ENCODE results near the gene PRDM15.

The PRDM15 gene

DNA sequence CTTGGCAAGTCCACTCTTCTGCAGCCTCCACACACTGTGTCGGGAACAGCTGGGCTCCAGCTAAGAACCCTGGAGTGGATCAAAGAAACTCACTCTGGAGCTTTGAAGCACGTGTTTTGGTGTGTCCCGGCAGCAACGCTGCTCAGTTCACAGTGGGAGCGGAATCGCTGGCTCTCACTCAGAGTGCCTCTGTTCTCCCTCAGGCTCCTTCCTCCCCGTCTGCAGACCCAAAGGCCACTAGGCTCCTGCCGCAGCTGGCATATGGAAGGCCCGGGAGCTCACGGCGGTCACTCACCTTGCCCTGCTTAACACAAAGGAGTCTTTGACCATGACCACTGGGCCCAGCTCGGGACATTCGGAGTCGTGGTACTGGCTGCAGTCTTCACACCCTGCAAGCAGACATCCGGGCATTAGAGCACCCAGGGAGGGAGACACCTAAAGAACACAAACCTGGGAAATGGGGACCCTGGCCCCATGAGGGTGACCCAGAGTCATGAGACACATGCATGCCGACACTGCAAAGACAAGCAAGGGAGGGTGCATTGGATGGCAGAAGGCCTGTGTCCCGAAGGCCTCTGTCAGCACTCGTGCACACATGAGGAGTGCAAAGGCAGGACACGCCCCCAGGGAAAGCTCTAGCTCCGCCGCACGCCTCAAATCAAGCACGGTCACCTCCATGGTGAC, 19.7 kb downstream of the PRDM15 start:
- no peak for DNase-seq

DNA sequence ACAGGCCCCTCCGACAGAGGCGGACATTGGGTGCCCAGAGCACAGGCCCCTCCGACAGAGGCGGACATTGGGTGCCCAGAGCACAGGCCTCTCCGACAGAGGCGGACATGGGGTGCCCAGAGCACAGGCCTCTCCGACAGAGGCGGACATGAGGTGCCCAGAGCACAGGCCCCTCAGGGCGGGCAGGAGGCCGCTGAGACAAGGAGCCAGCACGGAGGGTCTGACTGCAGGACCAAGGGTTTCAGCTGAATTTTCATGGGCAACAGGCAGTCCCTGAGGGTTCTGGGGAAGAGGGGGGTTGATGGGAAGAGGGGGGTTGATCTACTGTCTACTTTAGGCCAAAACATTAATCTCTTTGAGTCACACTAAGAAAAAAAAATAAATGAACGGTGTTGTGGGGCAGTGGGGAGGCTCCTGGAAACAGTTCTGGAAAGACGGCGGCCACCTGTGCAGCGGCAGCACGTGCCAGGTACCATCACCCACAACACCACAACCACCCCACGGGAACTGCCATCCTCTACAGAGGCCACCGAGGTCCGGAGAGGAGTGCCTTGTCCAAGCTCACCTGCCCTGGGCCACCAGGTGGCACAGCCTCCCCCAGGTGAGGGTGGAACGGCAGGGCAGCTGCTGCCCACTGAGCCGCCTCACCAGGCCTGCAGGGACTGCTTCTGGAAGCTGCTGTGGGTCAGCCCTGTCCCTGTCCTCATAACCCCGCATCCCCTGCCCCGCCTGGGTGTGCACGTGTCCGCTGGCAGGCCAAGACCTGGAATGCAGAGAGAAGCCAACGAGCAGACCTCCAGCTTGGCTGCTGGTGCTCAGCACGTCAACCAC, 20.5 kb downstream of the PRDM15 start:
- no peak for DNase-seq

DNA sequence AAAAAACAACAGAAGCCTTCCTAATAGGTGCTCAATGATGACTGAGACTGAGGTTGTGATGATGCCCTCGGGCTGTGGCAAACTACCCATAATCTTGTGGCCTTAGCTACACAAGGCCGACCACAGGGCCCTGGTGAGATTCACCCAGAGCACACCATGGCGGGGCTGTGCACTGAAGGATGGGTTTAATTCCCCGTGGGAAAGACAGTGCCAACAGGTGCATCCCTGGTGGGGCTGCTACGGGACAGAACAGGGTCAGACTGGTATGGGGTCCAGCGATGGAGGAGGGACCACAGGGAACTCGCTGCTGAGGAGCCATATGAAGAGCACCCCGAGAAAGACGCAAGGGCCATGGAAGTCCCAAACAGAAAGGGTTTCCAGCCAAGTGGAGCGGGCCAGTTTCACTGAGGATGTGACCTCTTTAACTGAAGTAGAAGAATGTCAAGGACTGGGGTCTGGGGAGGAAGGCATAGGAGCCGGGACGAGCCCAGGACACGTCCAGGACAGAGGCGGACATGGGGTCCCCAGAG, 21.3 kb downstream of the PRDM15 start:
- DNase-seq, result no peak

DNA sequence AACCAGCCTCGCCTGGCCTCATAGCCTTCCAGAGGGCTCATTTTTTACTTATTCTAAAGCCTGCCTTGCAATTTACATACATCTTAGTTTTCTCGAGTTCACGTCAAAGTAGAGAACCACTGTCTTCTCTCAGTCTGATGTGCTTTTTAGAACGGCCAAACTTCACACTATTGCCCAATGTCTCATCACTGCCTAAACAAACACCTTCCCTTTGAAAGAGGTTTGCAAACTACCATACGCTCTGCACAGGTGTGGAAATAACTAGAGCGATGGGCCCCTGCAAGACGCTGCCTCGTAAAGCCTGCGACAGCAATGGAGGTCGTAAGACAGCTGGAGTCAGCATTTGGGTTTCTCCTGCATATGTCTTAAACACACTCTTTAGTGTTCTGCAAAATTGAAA, 22.6 kb downstream of the PRDM15 start:
- DNase-seq, result no peak

DNA sequence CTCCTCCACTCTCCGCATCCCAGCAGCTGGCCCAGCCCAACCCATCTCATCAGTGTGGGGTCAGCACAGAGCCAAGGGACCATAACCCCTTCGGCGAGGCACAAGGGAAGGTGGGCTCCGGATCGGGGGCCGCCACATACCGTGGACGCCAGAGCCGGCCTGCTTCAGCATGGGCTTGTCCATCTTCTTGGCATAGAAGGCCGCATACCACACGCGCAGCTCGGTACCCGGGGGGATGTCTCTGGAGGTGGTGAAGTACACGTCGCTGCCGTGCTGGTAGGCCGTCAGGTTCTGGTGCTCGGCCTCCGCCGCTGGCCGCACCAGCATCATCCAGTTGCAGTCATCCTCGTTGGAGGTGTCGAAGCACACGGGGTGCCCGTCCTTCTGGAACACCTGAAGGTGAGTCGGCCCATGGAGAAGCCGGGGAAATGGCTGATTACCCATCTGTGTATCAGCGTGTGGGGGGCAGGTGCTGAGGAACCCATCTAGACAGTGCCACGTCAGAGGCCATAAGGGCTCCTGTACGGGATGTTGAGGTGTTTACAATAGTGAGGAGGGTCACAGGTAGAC, 24.6 kb downstream of the PRDM15 start:
- DNase-seq, result no peak

DNA sequence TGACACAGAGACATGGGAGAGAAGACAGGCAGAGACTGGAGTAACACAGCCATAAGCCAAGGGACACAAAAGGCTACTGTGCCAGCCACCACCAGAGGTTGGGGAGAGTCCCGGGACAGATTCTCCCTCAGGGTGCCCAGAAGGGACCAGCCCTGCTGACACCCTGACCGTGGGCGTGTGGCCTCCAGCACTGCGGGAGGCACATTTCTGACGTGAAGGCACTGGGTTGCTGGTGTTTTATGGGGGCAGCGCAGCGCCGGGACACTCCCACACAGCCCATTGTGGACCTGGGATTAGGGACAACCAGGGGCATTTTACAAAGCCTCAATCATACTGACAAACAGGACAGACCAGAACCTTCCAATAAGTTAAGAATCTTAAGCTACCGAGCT, 26.2 kb downstream of the PRDM15 start:
- no peak for DNase-seq

DNA sequence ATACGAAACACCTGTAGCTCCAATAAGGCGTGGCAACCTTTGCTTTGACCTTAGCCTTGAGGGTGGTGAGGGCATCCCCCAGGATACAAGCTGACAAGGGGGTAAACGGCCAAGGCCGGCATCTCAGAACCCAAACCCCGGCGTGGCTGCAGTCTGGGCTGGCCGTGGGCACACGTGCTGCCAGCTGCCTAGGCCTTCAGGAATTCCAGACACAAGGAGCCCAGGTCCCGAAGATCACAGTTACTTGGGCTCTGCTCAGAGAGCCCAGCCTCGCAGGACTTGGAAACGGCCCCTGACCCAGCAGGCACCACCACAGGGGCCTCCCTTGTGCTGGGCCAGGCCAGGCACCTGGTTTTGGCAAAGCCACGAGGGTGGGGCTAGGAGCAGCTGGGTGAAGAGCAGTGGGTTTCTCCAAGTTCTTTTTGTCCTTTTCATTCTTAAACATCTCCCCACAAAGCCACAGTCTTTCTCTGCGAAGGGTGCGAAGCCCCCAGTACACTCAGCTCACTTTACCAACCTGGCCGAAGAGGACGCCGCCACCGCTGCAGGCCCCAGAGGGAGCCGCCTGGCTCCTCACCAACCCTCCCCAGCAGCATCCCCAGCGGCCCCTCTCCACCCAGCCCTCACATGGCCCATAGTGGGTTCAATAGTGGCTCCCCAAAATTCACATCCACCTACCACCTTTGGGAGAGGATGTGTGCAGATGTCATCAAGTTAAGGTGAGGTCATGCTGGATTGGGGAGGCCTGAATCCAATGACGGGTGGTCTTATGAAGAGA, 26.8 kb downstream of the PRDM15 start:
- no peak for DNase-seq

DNA sequence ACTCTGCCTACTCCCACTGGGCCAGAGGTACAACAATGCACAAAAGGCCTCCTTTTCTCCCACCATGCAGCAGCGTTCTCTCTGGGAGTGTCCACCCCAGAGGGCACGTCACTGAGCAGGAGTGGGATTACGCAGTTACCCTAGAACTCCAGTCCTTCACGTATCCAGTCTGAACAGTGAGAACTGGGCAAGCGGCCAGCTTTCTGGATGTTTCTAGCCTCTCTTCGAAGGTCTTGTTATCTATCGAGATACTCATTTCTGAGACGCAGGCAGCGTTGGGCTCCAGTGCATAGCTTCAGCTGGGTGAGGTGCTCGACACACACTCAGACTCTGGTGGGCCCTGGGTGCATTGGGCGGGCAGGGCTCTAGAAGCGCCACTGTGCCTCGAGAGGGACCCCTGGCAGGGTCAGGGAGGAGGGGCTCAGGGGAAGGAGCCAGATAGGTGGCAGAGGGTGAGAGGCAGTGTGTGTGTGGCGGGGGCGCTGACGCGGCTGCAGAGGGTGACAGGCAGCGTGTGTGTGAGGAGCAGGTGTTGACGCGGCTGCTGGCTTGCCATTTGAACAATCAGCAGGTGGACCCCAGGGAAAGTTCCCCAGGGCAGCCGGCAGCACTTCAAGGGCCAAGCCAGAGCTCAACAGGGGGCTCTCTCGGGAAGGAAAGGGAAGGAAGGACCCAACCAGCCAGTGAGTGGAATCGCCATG, 27.9 kb downstream of the PRDM15 start:
- DNase-seq, result no peak

DNA sequence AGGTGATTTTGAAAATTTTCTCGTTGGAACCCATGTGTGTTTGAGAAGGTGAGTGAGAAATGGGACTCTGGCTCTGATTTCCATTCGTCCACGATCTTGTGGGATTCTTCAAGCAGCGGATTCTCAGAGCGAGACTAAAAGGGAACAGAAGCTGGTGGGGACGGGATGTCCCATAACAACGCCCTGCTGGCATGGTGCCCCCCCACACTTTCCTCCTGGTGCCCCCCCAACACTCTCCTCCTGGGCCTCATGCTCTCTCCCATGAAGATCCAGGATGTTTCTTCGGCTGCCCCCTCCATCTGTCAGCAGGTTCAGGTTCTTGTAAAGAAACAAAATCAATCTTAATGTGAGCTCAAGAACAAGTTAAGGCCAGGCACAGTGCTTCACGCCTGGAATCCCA, 29.1 kb downstream of the PRDM15 start:
- DNase-seq, result no peak

DNA sequence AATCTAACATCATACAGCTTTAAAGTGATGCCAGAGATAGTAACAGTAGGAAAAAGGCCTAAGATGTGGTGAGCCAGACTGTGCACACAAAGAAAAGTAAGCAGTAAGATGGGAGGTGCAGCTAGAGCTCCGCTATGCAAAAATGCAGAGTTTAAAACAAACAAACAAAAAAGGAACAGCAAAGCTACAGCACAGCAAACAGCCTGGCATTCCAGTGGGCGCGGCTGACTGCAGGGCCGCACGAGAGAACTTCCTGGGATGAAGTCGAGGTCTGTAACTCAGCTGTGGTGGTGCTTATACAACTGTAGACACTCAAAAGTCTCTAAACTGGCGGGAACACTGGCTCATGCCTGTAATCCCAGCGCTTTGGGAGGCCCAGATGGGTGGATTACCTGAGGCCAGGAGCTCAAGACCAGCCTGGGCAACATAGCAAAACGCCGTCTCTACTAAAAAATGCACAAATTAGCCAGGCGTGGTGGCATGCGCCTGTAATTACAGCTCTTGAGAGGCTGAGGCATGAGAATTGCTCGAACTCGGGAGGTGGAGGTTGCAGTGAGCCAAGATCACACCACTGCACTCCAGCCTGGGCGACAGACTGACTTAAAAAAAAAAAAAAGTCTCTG, 30.1 kb downstream of the PRDM15 start:
- DNase-seq, result no peak

DNA sequence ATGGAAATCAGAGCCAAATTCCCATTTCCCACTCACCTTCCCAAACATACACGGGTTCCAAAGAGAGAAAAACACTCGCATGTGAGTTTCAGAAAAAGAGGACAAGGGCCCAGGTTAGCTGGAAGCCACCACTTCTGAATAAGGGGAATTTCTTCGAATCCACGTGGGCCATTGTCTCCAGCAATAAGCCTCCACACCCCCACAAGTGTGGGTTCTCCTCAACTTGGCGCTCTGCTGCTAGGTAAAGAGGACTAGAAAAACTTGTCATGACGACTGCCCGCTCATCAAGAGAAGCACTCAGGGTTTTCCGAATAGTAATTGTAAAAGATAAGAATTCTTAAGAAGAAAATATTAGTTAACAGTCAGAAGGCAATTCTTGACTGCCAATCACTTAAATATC, 30.6 kb downstream of the PRDM15 start:
- no peak for DNase-seq

DNA sequence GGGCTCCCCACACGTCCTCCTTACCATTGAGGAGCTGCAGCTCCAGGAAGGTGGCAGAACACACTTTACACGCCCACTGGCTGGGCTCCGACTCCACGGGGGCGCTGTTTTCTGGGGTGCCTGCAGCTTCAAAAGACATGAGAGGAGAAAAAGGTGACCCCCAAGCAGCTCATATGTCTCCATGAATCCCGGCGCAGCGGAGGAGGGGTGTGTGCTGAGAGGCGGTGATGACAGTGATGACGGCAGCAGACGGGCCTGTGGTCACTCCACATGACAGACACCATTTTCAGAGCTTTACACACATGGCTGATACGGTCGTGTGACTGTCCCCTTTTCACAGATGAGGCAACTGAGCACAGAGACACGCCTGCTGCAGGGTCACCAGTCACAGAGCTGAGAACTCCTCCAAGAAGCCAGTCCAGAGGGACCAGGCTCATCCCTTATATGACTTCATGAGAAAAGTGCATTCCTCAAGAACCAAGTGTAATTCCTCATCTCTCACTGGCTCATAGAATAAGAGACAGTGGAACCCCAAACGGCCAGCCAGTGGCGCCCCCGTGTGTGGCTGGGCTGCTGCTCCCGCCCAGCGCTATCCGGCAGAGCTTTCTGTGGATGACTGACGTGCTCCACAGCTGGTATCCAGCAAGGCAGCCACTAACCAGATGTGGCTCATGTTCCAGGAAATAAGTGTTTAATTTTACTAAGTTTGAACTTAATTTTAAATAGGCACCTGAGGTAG, 31.9 kb downstream of the PRDM15 start:
- no peak for DNase-seq

DNA sequence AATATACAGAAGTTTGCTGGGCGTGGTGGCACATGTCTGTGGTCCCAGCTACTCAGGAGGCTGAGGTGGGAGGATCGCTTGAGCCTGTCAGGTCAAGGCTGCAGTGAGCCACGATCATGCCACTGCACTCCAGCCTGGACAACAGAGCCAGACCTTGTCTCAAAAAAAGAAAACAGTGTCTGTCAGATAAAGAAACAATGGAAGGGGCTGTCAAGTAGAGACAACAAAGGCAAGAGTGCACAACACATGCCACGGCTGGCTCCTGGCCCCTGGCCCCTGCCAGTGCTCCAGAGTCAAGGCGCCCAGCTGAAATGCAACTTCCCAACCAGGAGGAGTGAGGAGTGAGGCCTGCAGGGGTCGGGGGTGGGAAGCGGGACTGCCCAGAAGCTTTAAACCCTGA, 32.6 kb downstream of the PRDM15 start:
- DNase-seq, result no peak

DNA sequence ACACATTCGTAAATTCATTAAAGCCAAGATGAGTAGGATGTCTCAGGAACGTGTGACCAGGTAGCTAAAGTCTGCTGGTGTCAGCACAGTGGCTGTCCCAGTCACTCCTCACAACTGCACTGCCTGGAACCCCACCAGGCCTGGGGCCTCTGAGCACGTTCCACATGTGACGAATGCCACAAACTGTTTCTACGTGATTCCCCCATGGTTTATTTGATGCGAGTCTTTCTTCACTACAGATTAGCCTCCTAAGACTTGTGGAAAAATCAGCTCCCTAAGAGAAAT, 33.2 kb downstream of the PRDM15 start:
- no peak for DNase-seq

DNA sequence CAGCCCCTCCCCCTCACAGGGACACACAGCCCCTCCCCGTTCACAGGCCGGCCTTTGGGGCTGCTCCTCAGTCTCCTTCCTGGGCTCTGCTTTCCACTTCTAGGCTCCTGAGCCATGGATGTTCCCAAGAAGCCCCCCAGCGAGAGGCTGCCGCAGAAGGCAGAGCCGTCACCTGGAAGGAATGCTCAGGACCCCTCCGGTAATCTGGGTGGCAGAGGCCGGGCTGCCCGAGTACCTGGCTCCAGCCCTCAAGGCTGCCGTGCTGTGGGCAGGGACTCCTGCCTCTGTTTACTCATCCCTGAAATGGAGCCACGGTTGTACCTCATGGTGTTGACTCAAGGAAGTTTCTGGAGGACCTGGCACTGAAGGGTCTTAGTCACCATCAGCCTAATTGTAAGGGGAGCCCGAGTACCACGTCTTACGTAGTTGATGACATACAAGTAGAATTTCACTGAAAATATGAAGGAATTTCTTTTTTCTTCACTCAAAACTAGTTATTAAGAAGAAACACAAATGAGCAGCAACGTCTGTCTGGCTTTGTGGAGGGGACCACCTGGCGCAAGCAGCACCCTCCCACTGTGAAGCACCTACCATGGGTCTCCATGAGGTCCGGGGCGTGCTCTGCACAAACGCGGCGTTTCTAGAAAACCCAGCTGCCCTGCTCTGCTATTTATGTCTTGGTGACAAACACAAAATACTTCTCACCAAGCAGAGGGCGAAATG, 33.7 kb downstream of the PRDM15 start:
- DNase-seq, result no peak

DNA sequence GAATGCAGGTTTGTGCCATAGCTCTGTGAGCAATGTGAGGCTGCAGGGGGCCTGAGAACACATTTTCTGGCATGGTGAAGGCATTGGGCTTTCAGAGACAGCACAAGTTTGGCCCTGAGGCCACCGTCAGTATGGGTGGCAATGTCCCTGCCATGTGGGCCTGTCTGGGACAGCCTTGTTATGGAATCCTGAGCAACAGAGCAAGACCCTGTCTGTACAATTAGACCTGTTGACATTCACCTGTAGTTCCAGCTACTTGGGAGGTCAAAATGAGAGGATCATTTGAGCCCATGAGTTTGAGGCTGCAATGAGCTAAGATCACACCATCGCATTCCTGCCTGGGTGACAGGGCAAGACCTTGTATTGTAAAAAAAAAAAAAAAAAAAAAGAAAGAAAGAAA, 35.6 kb downstream of the PRDM15 start:
- DNase-seq, result no peak

DNA sequence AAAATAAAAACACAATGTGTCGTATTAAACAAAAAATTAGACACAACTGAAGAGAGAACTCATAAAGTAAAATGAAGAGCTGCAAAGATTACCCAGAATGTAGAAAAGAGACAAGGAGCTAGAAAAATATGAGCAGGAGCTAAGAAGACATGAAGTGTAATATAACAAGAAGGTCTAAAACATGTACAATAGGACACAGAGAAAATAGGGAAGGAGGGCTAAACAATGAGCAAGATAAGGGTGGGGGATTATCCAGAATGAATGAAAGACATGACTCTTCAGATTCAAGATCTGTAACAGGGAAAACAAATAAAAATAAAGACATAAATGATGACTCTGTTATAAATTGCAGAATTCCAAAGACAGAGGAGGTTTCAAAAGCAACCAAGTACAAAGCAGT, 38.3 kb downstream of the PRDM15 start:
- no peak for DNase-seq

DNA sequence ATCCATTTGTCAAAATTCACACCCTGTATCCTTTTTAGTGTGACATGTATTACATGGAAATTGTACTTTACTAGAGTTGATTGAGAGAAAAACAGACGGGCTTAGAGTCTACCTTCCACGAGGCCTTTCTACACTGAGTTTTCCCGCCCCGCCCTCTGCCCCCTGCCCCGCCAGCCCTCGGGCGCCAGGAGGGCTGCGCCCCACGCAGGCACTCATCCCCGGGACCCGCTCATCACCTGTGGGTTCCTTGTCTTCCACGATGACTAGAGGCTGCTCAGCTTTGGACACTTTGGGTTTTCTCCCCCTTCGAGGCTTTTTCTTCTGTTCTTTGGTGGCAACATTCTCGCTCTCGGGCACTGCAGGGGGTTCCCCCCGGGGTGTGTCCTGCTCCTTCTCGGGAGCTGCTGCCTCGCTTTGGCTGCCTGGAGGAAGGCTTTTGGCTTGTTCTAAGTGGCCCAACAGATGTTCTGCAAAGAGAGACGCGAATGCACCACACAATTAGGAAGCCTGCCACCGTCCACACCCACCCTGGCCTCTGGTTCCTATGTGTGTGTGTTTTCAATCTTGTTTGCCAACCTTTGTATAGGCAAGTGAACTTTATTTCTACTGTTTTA, 39.6 kb downstream of the PRDM15 start:
- no peak for DNase-seq

DNA sequence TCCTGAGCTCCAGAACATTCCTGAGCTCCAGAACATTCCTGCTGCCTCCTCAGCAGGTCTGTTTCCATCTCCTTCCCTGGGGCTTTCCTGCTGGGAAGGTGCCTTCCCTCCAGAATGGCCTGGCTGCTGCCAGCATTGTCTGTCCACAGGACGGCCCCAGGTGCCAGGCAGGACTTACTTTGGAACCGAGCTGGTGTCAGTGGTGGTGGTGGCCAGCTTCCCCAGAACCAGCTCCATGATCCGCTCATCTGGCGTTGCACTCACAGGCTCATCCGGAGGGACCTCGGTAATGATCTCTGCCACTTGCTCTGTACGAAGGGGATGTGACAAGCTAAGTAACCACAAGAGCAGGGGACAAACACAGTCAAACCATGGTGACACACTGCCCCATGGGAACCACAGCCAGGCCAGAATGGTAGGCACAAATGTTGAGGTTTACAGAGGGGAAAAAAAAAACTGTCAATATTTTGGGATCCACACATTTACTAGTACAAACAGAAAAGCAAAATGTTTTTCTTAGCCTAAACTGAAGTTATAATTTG, 41.3 kb downstream of the PRDM15 start:
- DNase-seq, result no peak
